ENCODE data around the gene TNNC2.
"Not testable (repeated sequence)": the region's sequence is repeated elsewhere in the genome, so short reads cannot be mapped to it uniquely, and the experiment has no call there.

TNNC2 gene

GRCh38 chr20:45827030-45827652, at the start of gene TNNC2:
Gene TNNC2 (minus strand): TSS chr20:45827312. CDS start chr20:45827248, 64 bp downstream.
- peak within 1 kb of the TSS; percentile 44 for H3K27ac Mint-ChIP-seq
- H3K4me3 Mint-ChIP-seq: no peak within 1 kb of the TSS
- H3K4me1 Mint-ChIP-seq (ENCODE audit: low read depth): peaks cover 18% of the 10 kb centered on the region
- DNase-seq: no peak
- no peaks in the 10 kb centered on the region for H3K9me3 Mint-ChIP-seq
- peaks cover 28% of the 10 kb centered on the region for H3K27me3 Mint-ChIP-seq
- no peaks in the 10 kb centered on the region for H3K36me3 Mint-ChIP-seq (ENCODE audit: low read depth)

GRCh38 chr20:45874576-45874975, 47.5 kb upstream of the TNNC2 start:
- H3K36me3 Mint-ChIP-seq (ENCODE audit: low read depth): peaks cover 19% of the 10 kb centered on the region
- no peaks in the 10 kb centered on the region for H3K27me3 Mint-ChIP-seq
- no peaks in the 10 kb centered on the region for H3K4me1 Mint-ChIP-seq (ENCODE audit: low read depth)
- H3K9me3 Mint-ChIP-seq: no peaks in the 10 kb centered on the region
- DNase-seq: no peak
- no peak overlapping the region for H3K27ac Mint-ChIP-seq
- no peak overlapping the region for H3K4me3 Mint-ChIP-seq

DNA sequence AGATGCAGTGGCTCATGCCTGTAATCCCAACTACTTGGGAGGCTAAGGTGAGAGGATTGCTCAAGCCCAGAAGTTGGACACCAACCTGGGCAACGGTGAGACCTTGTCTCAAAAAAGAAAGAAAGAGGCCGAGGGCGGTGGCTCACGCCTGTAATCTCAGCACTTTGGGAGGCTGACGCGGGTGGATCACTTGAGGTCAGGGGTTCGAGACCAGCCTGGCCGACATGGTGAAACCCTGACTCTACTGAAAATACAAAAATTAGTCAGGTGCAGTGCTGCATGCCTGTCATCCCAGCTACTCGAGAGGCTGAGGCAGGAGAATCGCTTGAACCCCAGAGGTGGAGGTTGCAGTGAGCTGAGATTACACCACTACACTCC, 47.0 kb upstream of the TNNC2 start:
- not testable (repeated sequence) for H3K27ac Mint-ChIP-seq; H3K4me1 Mint-ChIP-seq (ENCODE audit: low read depth); H3K27me3 Mint-ChIP-seq; H3K9me3 Mint-ChIP-seq; DNase-seq; H3K4me3 Mint-ChIP-seq
- H3K36me3 Mint-ChIP-seq (ENCODE audit: low read depth): peaks cover 19% of the 10 kb centered on the region

GRCh38 chr20:45873409-45874103, 46.4 kb upstream of the TNNC2 start:
- H3K27me3 Mint-ChIP-seq: no peaks in the 10 kb centered on the region
- peaks cover 19% of the 10 kb centered on the region for H3K36me3 Mint-ChIP-seq (ENCODE audit: low read depth)
- no peak for DNase-seq
- H3K9me3 Mint-ChIP-seq: no peaks in the 10 kb centered on the region
- no peak overlapping the region for H3K4me3 Mint-ChIP-seq
- no peaks in the 10 kb centered on the region for H3K4me1 Mint-ChIP-seq (ENCODE audit: low read depth)
- no peak overlapping the region for H3K27ac Mint-ChIP-seq

DNA sequence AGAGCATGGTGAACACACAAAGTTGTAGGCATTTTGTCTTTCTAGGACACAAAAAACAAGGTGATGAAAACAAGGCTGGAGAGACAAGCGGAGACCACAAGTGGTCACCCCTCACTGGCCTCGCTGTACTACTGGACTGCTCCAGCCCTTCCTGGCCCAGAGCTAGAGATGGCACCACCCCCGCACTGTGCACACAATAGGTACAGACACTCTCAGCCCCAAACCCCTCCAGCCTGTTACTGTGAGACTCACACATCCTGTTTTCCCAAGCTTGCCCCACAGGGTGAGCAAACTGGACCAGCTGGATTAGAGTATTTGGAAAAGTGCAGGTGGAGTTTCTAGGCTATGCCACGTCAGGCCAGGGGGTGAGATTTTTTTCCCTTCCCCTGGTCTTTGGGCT, 45.5 kb upstream of the TNNC2 start:
- Mint-ChIP-seq H3K36me3 (ENCODE audit: low read depth) (peaks cover 11% of the 10 kb centered on the region), H3K27ac (no peak overlapping the region)

DNA sequence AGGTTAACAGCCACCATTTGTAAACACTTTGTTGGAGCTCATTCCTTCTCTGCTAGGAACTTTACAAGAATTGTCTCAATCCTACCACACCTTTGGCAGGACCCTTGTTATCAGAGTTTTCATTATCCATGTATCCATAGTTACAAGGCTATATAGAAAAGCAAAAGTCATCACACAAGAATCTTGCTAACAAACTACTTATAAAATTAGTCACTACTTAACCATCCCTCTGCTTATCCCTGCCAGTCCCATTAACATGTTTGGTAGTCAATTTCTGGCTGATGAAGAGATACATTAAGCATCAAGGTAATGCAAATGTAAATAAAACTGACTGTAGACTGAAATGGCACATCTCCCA, 40.7 kb upstream of the TNNC2 start:
- H3K9me3 Mint-ChIP-seq: no peaks in the 10 kb centered on the region
- no peak overlapping the region for H3K27ac Mint-ChIP-seq
- no peak for DNase-seq
- no peaks in the 10 kb centered on the region for H3K27me3 Mint-ChIP-seq
- H3K36me3 Mint-ChIP-seq (ENCODE audit: low read depth): peaks cover 5% of the 10 kb centered on the region
- H3K4me3 Mint-ChIP-seq: no peak overlapping the region
- H3K4me1 Mint-ChIP-seq (ENCODE audit: low read depth): peaks cover 1% of the 10 kb centered on the region

More for the DNA sequence above, 45.5 kb upstream of the TNNC2 start:
- no peak for DNase-seq
- Mint-ChIP-seq H3K9me3 (no peaks in the 10 kb centered on the region), H3K4me3 (no peak overlapping the region), H3K4me1 (ENCODE audit: low read depth) (no peaks in the 10 kb centered on the region), H3K27me3 (no peaks in the 10 kb centered on the region)

DNA sequence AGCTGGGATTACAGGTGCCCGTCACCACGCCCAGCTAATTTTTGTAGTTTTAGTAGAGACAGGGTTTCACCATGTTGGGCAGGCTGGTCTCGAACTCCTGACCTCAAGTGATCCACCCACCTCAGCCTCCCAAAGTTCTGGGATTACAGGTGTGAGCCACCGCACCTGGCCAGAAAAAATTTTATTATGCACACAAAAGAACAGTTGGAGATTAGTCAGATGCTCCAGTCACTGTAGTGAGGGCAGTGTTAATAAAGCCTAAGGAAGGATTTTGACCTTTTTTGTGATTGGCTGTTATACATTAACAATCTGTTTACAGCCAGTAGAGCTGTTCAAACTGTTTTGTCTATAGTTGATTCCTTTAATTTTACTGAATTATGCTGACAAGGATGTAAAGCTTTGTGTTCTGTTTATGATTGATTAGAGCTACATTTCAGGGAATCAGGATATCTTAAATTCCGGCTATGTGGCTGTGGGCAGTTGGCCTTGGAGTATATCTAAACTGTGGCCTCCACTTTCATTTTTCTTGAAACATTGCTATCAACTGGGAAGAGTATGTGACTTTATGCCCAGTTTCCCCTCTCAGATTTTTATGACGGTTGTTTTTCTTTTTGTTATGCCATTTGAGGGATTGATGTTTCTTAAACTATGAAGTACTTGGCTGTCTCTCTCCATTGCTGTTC, 40.2 kb upstream of the TNNC2 start:
- Mint-ChIP-seq H3K9me3 (no peaks in the 10 kb centered on the region), H3K27me3 (no peaks in the 10 kb centered on the region), H3K27ac (no peak overlapping the region), H3K4me1 (ENCODE audit: low read depth) (peaks cover 1% of the 10 kb centered on the region), H3K36me3 (ENCODE audit: low read depth) (peaks cover 5% of the 10 kb centered on the region), H3K4me3 (no peak overlapping the region)
- DNase-seq: no peak

DNA sequence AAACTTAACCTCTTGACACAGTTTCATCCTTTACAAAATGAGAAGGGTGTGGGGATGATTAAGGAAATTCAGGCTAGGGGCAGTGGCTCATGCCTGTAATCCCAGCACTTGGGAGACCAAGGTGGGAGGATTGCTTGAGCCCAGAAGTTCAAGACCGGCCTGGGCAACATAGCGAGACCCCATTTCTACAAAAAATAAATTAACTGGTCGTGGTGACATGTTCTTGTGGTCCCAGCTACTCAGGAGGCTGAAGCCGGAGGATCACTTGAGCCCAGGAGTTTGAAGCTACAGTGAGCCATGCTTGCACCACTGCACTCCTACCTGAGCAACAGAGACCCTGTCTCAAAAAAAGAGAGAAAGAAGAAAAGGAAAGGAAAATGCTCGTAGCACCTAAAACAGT, 39.3 kb upstream of the TNNC2 start:
- Mint-ChIP-seq H3K27ac (no peak overlapping the region), H3K4me1 (ENCODE audit: low read depth) (peaks cover 1% of the 10 kb centered on the region), H3K9me3 (no peaks in the 10 kb centered on the region), H3K27me3 (no peaks in the 10 kb centered on the region), H3K4me3 (no peak overlapping the region), H3K36me3 (ENCODE audit: low read depth) (peaks cover 5% of the 10 kb centered on the region)
- DNase-seq: no peak

DNA sequence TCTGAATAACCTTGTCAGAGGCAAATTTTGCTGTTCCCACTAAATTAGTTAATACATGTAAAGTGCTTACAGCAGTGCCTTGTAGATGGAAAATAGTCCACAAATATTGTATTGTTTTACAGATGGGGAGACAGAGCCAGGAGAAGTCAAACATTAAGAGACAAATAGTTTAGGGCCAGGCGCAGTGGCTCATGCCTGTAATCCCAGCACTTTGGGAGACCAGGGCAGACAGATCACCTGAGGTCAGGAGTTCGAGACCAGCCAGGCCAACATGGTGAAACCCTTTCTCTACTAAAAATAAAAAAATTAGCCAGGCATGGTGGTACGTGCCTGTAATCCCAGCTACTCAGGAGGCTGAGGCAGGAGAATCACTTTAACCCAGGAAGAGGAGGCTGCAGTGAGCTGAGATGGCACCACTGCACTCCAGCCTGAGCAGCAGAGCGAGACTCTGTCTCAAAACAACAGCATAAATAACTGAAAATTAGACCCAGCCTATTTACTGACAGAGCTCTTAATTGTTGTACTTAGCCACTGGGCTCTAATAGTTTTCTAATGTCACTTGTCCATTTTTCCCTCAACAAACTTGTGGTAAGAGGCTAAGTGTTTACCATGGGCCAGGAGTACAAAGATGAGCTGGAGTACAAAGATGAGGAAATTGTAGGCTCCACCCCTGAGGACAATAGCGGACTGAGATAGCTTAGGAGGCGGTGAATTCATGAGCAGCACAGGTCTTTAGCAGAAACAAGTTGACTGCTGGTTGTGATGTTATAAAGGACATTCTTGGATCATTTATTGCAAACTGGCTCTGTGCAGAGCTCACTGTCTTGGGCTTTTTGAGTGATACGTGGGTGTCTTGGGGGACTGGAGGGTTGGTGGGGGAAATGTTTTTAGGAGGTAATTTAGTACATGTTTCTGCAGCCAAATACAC, 36.7 kb upstream of the TNNC2 start:
- Mint-ChIP-seq H3K9me3 (no peaks in the 10 kb centered on the region), H3K4me3 (no peak overlapping the region), H3K4me1 (ENCODE audit: low read depth) (peaks cover 15% of the 10 kb centered on the region), H3K27ac (no peak overlapping the region), H3K27me3 (no peaks in the 10 kb centered on the region), H3K36me3 (ENCODE audit: low read depth) (peaks cover 12% of the 10 kb centered on the region)
- DNase-seq: no peak

DNA sequence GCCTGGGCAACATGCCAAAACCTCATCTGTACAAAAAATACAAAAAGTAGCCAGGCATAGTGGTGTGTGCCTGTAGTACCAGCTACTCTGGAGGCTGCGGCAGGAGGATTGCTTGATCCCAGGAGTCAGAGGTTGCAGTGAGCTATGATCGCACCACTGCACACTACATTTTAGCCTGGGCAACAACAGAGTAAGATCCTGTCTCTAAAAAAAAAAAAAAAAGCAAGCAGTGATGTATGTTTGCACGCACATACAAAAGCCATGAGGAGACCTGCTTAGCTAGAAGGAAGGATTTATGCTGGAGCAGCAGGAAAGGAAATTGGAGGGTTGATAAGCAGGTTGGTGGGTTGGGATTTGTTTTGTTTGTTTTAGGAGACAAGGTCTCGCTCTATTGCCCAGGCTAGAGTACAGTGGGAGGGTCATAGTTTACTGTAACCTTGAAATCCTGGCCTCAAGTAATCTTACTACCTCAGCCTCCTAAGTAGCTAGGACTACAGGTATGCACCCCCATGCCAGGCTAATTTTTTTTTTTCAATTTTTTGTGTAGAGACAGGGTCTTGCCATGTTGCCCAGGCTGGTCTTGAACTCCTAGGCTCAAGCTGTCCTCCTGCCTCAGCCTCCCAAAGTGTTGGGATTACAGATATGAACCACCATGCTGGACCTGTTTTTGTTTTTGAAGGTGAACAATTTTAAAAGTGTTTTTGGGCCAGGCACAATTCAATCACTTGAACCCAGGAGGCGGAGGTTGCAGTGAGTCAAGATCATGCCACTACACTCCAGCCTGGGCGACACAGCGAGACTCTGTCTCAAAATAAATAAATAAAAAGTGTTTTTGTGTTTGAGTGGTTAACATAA, 34.3 kb upstream of the TNNC2 start:
- Mint-ChIP-seq H3K27me3 (no peaks in the 10 kb centered on the region), H3K4me3 (no peak overlapping the region), H3K27ac (no peak overlapping the region), H3K36me3 (ENCODE audit: low read depth) (peaks cover 22% of the 10 kb centered on the region), H3K4me1 (ENCODE audit: low read depth) (peaks cover 31% of the 10 kb centered on the region), H3K9me3 (no peaks in the 10 kb centered on the region)
- no peak for DNase-seq

- Mint-ChIP-seq H3K36me3 (ENCODE audit: low read depth) (peaks cover 20% of the 10 kb centered on the region), H3K4me1 (ENCODE audit: low read depth) (peaks cover 37% of the 10 kb centered on the region), H3K27me3 (no peaks in the 10 kb centered on the region), H3K9me3 (no peaks in the 10 kb centered on the region), H3K27ac (no peak overlapping the region), H3K4me3 (no peak overlapping the region)
- no peak for DNase-seq
Observed at GRCh38 chr20:45860560-45861220, 33.6 kb upstream of the TNNC2 start.

DNA sequence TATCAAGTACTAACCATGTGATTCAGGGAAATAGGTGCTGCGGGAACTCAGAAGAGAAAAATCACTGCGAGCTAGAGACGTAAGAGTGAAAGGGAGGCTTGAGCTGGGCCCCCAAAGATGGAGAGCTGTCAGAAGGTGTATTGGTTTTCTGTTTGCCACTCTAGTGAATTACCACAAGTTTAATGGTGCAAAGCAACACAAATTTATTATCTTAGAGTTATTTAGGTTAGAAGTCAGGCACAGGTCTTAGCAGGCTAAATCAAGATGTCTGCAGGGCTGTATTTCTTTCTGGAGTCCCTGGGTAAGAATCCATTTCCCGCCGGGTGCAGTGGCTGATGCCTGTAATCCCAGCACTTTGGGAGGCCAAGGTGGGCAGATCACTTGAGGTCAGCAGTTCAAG, 32.8 kb upstream of the TNNC2 start:
- Mint-ChIP-seq H3K4me1 (ENCODE audit: low read depth) (peaks cover 43% of the 10 kb centered on the region), H3K36me3 (ENCODE audit: low read depth) (peaks cover 23% of the 10 kb centered on the region), H3K27me3 (no peaks in the 10 kb centered on the region), H3K27ac (no peak overlapping the region), H3K4me3 (no peak overlapping the region), H3K9me3 (no peaks in the 10 kb centered on the region)
- DNase-seq: no peak

- Mint-ChIP-seq H3K9me3 (no peaks in the 10 kb centered on the region), H3K36me3 (ENCODE audit: low read depth) (peaks cover 41% of the 10 kb centered on the region), H3K4me1 (ENCODE audit: low read depth) (peaks cover 53% of the 10 kb centered on the region), H3K4me3 (peak overlapping the region; percentile 97), H3K27ac (peak overlapping the region; percentile 99), H3K27me3 (no peaks in the 10 kb centered on the region)
- DNase-seq: no peak
Observed at GRCh38 chr20:45857882-45858216, 30.7 kb upstream of the TNNC2 start.

All from activated T-cell treated with anti-CD3 and anti-CD28 coated beads, Interleukin-2, amount 50 U/mL, for 24 hours (primary cell).